Activated T-cell treated with anti-CD3 and anti-CD28 coated beads, Interleukin-2, amount 50 U/mL, for 4 hours (primary cell): ENCODE data around the gene TDRD15. TPM values are rescaled to one million over a fixed set of nuclear protein-coding genes. Genes with fewer than 3 reads are reported as not detected.
"Not testable (repeated sequence)": the region's sequence is repeated elsewhere in the genome, so short reads cannot be mapped to it uniquely, and the experiment has no call there.

Source experiments
- ATAC-seq, 2 donors: fragments of 200-7000 bp; cut with Tn5 transposase; one replicate each; pipeline ENCODE4 v1.10.0; 2021
- DNase-seq: peaks from one replicate; pipeline ENCODE4 v3.0.0-alpha.2; 2020
- H3K27me3 Mint-ChIP-seq: one replicate; pipeline ENCODE4 v1.8.0; 2021; ENCODE audit warnings: low read depth, mixed read lengths
- H3K36me3 Mint-ChIP-seq: one replicate; pipeline ENCODE4 v1.8.0; 2022; ENCODE audit warnings: mixed read lengths; ENCODE audit not compliant: insufficient read depth
- H3K4me1 Mint-ChIP-seq: one replicate; pipeline ENCODE4 v1.8.0; 2021; ENCODE audit warnings: low read depth, mixed read lengths
- H3K4me3 Mint-ChIP-seq: one replicate; pipeline ENCODE4 v1.8.0; 2021; ENCODE audit warnings: mild to moderate bottlenecking, moderate library complexity, mixed read lengths
- H3K9me3 Mint-ChIP-seq: one replicate; pipeline ENCODE4 v1.8.0; 2021; ENCODE audit warnings: mixed read lengths
- total RNA-seq, 3 donors: library from RNA; stranded (reverse); gene quantifications; one replicate each; pipeline ENCODE4 v1.2.1, GENCODE V29; 2021

Gene TDRD15
- total RNA-seq, 3 donors from 2014 or later = not detected

GRCh38 chr2:21104030-21104660 lies 19.6 kb upstream of the TDRD15 start:
- no peak for DNase-seq
- peaks cover 2% of the 10 kb centered on the region for H3K27me3 Mint-ChIP-seq
- H3K4me1 Mint-ChIP-seq = no peaks in the 10 kb centered on the region
- ATAC-seq = no peak
- no peak overlapping the region for H3K4me3 Mint-ChIP-seq
- H3K9me3 Mint-ChIP-seq = no peaks in the 10 kb centered on the region
- H3K36me3 Mint-ChIP-seq = no peaks in the 10 kb centered on the region

DNA sequence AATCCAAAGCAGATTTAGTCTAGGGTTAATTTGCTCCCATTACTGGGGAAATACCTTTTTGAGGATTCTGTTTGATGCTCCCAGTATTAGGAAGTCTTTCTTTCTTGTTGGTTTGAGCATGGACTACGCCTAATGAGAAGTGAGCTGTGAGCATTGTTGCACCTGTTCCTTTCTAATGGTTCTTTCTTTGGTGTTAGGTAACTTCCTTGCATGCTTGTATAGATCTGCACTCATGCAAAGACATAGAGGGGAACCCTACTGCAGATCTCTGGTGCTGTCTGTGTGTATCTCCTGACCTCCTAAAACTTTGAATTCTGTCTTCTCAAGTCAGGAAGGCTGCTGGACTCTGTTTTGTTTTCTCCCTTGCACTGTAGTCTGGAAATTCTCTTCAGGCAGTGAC lies 12.8 kb upstream of the TDRD15 start:
- DNase-seq (no peak), ATAC-seq (no peak)
- no peaks in the 10 kb centered on the region for H3K4me1 Mint-ChIP-seq
- no peak overlapping the region for H3K4me3 Mint-ChIP-seq
- no peaks in the 10 kb centered on the region for H3K36me3 Mint-ChIP-seq
- H3K27me3 Mint-ChIP-seq = peaks cover 3% of the 10 kb centered on the region
- H3K9me3 Mint-ChIP-seq = no peaks in the 10 kb centered on the region

- Mint-ChIP-seq H3K9me3 (no peaks in the 10 kb centered on the region), H3K36me3 (no peaks in the 10 kb centered on the region), H3K27me3 (peaks cover 15% of the 10 kb centered on the region), H3K4me1 (no peaks in the 10 kb centered on the region), H3K4me3 (no peak overlapping the region)
- ATAC-seq (no peak), DNase-seq (no peak)
Observed at GRCh38 chr2:21117688-21118087, 6.1 kb upstream of the TDRD15 start.

DNA sequence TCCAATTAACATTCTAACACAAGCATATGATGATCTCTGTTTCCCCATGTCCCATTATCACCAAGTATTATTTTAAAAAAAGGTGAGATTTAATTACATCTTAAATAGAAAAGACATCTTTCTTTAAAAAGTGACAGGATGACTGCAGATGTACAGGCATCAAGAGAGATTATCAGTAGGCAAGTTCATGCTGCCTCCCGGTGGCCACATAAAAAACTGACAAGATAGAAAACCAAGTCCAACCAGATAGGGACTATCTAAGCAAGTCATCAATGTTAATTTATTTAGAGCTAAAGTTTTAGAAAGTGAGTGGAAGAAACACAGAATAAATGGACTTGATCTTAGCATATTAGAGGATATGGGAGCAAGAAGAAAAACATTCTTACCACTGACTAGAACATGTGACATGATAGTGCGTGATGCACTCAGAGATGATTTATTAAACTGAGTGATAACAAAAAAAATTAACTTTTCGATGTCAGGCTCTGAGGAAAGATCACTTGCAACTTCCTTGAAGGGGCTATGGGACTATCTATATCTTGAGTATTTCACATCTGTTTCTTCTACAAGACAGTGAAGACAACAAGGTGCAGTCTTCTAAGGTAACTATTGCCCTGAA lies 5.4 kb upstream of the TDRD15 start:
- no peak overlapping the region for H3K4me3 Mint-ChIP-seq
- H3K4me1 Mint-ChIP-seq = no peaks in the 10 kb centered on the region
- H3K9me3 Mint-ChIP-seq = no peaks in the 10 kb centered on the region
- ATAC-seq (no peak), DNase-seq (no peak)
- peaks cover 15% of the 10 kb centered on the region for H3K27me3 Mint-ChIP-seq
- H3K36me3 Mint-ChIP-seq = no peaks in the 10 kb centered on the region

DNA sequence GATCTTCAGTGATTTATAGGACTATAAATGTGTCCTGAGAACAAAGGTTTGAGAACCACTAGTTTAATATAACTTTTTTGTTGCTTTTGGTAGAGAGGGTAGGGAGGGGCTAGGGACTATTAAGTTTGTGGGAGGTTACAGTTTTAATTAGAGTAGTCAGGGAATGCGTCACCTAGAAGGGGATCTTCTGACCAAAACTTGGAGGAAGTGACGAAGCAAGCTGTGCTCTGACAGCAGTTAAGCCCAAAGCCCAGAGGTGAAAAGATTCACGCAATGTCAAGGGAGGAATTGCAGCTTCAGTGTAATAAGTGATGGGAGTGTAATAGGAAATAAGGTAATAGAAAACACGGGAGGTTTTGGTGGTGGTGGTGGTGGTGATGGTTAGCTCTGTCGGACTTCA lies 8.1 kb downstream of the TDRD15 start:
- no peak overlapping the region for H3K4me3 Mint-ChIP-seq
- H3K4me1 Mint-ChIP-seq = no peaks in the 10 kb centered on the region
- H3K36me3 Mint-ChIP-seq = no peaks in the 10 kb centered on the region
- H3K27me3 Mint-ChIP-seq = peaks cover 9% of the 10 kb centered on the region
- no peaks in the 10 kb centered on the region for H3K9me3 Mint-ChIP-seq
- DNase-seq (no peak), ATAC-seq (no peak)

DNA sequence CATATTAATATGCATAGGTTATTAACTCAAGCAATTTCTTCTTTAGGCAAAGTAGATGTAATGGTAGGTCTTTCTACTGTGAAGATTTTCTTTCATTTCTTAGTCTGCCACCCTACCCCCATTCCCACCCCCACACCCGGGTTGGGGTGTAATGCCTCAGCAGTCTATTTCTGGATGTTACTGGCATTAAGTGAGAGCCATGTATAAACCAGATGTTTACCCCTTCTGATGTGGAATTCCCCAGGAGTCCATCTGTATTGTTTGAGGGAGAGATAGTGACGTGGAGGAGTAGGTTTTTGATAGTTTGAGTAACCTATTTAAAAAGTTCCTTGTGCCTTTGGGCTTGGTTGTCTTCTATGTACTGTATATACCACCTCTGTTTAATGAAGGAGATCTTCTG lies 11.8 kb downstream of the TDRD15 start:
- Mint-ChIP-seq H3K27me3 (peaks cover 11% of the 10 kb centered on the region), H3K9me3 (no peaks in the 10 kb centered on the region), H3K36me3 (no peaks in the 10 kb centered on the region), H3K4me1 (no peaks in the 10 kb centered on the region), H3K4me3 (no peak overlapping the region)
- DNase-seq (no peak), ATAC-seq (no peak)

DNA sequence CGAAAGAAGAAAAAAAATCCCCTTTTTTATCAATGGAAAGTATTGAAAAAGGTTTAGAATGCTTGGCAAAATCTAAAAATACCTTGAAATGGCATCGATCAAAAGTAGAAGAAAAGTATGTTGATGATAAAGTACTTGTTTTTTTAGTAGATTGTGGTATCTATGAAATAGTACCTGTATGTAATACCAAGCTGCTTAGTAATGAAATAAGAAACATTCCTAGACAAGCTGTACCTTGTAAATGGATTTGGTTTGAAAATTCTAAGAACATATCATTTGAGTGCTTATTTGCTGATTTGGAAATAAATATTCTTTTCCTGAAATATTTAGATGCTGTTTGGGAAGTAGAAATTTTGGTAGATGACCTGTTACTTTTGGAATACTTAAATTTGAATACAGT lies 18.4 kb downstream of the TDRD15 start:
- no peak overlapping the region for H3K4me3 Mint-ChIP-seq

GRCh38 chr2:21146638-21147037 lies 22.9 kb downstream of the TDRD15 start:
- H3K27me3 Mint-ChIP-seq = peaks cover 3% of the 10 kb centered on the region
- DNase-seq (no peak), ATAC-seq (no peak)
- no peak overlapping the region for H3K4me3 Mint-ChIP-seq
- H3K4me1 Mint-ChIP-seq = no peaks in the 10 kb centered on the region
- H3K9me3 Mint-ChIP-seq = no peaks in the 10 kb centered on the region
- no peaks in the 10 kb centered on the region for H3K36me3 Mint-ChIP-seq

More for the DNA sequence above, 18.4 kb downstream of the TDRD15 start:
- no peaks in the 10 kb centered on the region for H3K36me3 Mint-ChIP-seq
- H3K4me1 Mint-ChIP-seq = no peaks in the 10 kb centered on the region
- no peak for ATAC-seq
- no peak for DNase-seq
- no peaks in the 10 kb centered on the region for H3K9me3 Mint-ChIP-seq
- H3K27me3 Mint-ChIP-seq = peaks cover 2% of the 10 kb centered on the region

- DNase-seq (no peak), ATAC-seq (no peak)
- Mint-ChIP-seq H3K36me3 (no peaks in the 10 kb centered on the region), H3K4me3 (no peak overlapping the region), H3K4me1 (no peaks in the 10 kb centered on the region), H3K9me3 (no peaks in the 10 kb centered on the region), H3K27me3 (peaks cover 3% of the 10 kb centered on the region)
Observed at GRCh38 chr2:21148718-21149117, 24.9 kb downstream of the TDRD15 start.

DNA sequence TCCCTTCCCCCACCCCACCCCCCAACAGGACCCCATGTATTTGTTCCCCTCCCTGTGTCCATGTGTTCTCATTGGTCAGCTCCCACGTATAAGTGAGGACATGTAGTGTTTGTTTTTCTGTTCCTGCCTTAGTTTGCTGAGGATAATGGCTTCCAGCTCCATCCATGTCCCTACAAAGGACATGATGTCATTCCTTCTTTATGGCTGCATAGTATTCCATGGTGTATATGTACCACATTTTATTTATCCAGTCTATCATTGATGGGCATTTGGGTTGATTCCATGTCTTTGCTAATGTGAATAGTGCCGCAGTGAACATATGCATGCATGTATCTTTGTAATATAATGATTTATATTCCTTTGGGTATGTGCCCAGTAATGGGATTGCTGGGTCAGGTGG lies 27.5 kb downstream of the TDRD15 start:
- H3K9me3 Mint-ChIP-seq, H3K27me3 Mint-ChIP-seq, H3K36me3 Mint-ChIP-seq, ATAC-seq, H3K4me3 Mint-ChIP-seq, H3K4me1 Mint-ChIP-seq, DNase-seq: not testable (repeated sequence)

- ATAC-seq (no peak), DNase-seq (no peak)
- Mint-ChIP-seq H3K9me3 (no peaks in the 10 kb centered on the region), H3K36me3 (no peaks in the 10 kb centered on the region), H3K4me3 (no peak overlapping the region), H3K4me1 (no peaks in the 10 kb centered on the region), H3K27me3 (no peaks in the 10 kb centered on the region)
Observed at GRCh38 chr2:21155365-21156136, 31.8 kb downstream of the TDRD15 start.

GRCh38 chr2:21161122-21161521 lies 37.4 kb downstream of the TDRD15 start:
- Mint-ChIP-seq H3K4me1 (no peaks in the 10 kb centered on the region), H3K4me3 (no peak overlapping the region), H3K9me3 (no peaks in the 10 kb centered on the region), H3K36me3 (no peaks in the 10 kb centered on the region), H3K27me3 (no peaks in the 10 kb centered on the region)
- ATAC-seq (no peak), DNase-seq (no peak)

DNA sequence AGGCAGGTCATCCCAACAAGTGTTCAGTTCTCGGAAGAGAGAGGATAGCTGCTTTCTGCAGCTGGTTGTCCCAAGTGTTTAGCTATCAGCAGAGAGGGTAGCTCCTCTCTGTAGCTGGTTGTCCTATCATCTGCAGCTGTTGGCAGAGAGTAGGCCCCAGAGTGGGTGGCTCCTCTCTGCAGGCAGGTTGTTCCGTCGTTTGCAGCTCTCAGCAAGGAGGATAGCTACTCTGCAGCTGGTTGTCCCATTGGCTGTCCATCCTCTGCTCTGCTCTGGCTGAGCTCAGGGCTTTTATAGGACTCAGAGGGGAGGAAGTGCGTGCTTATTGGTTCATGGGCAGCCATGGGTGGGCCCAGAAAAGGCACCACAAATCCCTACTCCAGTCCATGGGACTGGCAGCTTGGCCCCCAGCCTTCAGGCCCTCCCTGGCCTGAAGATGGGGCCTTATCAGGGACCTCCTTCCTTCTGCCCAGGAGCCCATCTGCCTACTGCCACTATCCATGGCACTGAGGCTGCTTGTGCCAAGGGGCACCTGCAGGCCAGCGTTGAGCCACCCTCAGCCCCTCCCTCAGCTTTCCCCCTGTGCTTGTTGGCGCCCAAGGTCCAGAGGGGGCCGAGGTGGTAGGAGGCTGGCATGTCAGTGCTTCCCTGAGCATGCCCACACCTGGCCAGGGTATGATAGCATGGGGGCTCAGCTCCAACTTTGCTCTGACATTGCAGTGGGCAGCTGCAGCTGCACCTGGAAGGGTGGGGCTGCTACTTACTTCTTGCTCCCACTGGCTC lies 38.3 kb downstream of the TDRD15 start:
- Mint-ChIP-seq H3K9me3 (no peaks in the 10 kb centered on the region), H3K27me3 (no peaks in the 10 kb centered on the region), H3K4me1 (no peaks in the 10 kb centered on the region), H3K4me3 (no peak overlapping the region), H3K36me3 (no peaks in the 10 kb centered on the region)
- DNase-seq = no peak
- ATAC-seq = no peak

DNA sequence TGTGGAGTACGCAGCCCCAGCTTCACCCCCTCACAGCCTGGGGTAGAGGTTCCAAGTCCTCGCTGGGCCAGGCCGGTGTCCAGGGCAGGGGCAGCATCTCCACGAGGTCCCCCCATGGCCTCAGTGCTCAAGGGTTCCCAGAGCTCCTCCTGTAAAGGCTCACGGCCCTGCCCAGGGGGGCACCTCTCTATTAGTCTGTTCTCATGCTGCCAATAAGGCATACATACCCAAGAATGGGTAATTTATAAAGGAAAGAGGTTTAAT lies 38.8 kb downstream of the TDRD15 start:
- Mint-ChIP-seq H3K36me3 (no peaks in the 10 kb centered on the region), H3K9me3 (no peaks in the 10 kb centered on the region), H3K4me1 (no peaks in the 10 kb centered on the region), H3K4me3 (no peak overlapping the region), H3K27me3 (no peaks in the 10 kb centered on the region)
- ATAC-seq (peak in 1 of 2 donors; percentile 27), DNase-seq (no peak)
